OCI-LY7 (cell line): Measurements from ENCODE around the gene CCDC60.

Experiments used
- EZH2phosphoT487 ChIP-seq: fragments of 200-600 bp; sonication (generic); IDR thresholded peaks from 2 replicates; pipeline ENCODE4 v1.6.1; 2018; ENCODE audit warnings: low read depth, borderline replicate concordance, mild to moderate bottlenecking, mixed run types, antibody characterized with exemption, low read length, moderate library complexity, mixed read lengths
- TF ChIP-seq, protein P1 (sequence below): fragments of 200-600 bp; sonication (generic); conservative IDR thresholded peaks from 2 replicates; pipeline ENCODE4 v1.5.1; 2014; ENCODE audit warnings: mild to moderate bottlenecking, antibody characterized with exemption, low read length, moderate library complexity, mixed read lengths

DNA sequence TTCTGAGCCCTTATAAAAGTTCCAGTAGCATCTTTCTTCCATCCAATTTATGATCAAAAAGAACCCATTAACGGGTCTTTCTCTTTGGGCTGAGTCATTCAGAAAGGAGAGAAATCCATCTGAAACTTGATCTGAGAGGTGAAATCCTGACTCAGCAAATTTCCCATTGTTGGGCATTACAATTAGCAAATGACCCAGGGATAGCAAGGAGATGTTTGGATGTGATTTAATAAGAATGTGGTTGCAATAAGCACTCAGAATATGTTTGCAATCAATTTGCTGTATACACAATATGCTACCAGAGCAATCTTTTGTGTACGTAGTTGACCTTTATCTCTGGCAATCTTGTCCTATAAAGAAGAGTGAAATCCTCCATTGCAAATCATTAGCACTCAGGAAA lies 122.7 kb downstream of the CCDC60 start:
- TF ChIP-seq, protein P1, sequence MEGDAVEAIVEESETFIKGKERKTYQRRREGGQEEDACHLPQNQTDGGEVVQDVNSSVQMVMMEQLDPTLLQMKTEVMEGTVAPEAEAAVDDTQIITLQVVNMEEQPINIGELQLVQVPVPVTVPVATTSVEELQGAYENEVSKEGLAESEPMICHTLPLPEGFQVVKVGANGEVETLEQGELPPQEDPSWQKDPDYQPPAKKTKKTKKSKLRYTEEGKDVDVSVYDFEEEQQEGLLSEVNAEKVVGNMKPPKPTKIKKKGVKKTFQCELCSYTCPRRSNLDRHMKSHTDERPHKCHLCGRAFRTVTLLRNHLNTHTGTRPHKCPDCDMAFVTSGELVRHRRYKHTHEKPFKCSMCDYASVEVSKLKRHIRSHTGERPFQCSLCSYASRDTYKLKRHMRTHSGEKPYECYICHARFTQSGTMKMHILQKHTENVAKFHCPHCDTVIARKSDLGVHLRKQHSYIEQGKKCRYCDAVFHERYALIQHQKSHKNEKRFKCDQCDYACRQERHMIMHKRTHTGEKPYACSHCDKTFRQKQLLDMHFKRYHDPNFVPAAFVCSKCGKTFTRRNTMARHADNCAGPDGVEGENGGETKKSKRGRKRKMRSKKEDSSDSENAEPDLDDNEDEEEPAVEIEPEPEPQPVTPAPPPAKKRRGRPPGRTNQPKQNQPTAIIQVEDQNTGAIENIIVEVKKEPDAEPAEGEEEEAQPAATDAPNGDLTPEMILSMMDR, result no peak
- no peak for TF ChIP-seq EZH2phosphoT487
